DOHH2 (cell line): ENCODE measurements around the gene NDUFA8.

Experiments used
- H3F3A ChIP-seq: fragments of 200-600 bp; sonication (generic), shearing (Covaris generic); 2 replicates; pipeline ENCODE4 v1.6.0; 2016; ENCODE audit warnings: antibody characterized with exemption, mild to moderate bottlenecking; ENCODE audit not compliant: control insufficient read depth, insufficient read depth
- H3K27ac ChIP-seq: fragments of 200-600 bp; sonication (generic); 2 replicates; pipeline ENCODE4 v1.5.1; 2014; ENCODE audit warnings: low read depth, mild to moderate bottlenecking, low read length, moderate library complexity
- H3K27me3 ChIP-seq: fragments of 200-600 bp; sonication (generic); 2 replicates; pipeline ENCODE4 v1.6.1; 2014; ENCODE audit warnings: mild to moderate bottlenecking, low read length, mixed read lengths; ENCODE audit not compliant: control insufficient read depth
- H3K36me3 ChIP-seq: fragments of 200-600 bp; sonication (generic); 2 replicates; pipeline ENCODE4 v1.6.1; 2014; ENCODE audit warnings: mild to moderate bottlenecking, low read length, moderate library complexity, mixed read lengths; ENCODE audit not compliant: control insufficient read depth
- H3K4me1 ChIP-seq: fragments of 200-600 bp; sonication (generic); 2 replicates; pipeline ENCODE4 v1.6.1; 2014; ENCODE audit warnings: mild to moderate bottlenecking, low read length, mixed read lengths; ENCODE audit not compliant: control insufficient read depth
- H3K4me2 ChIP-seq: fragments of 200-600 bp; sonication (generic); 2 replicates; pipeline ENCODE4 v1.6.0; 2014; ENCODE audit warnings: mild to moderate bottlenecking, low read length, moderate library complexity
- H3K4me3 ChIP-seq: fragments of 200-600 bp; sonication (generic); 2 replicates; pipeline ENCODE4 v1.5.1; 2014; ENCODE audit warnings: mild to moderate bottlenecking, low read length, mixed read lengths
- H3K79me2 ChIP-seq: fragments of 200-600 bp; sonication (generic); 2 replicates; pipeline ENCODE4 v1.6.1; 2014; ENCODE audit warnings: mild to moderate bottlenecking, low read length, mixed read lengths; ENCODE audit not compliant: control insufficient read depth
- H3K9me2 ChIP-seq: fragments of 200-600 bp; sonication (generic); replicated peaks from 2 replicates; pipeline ENCODE4 v1.6.1; 2014; ENCODE audit warnings: mild to moderate bottlenecking, low read length, mixed read lengths; ENCODE audit not compliant: control insufficient read depth
- H3K9me3 ChIP-seq: fragments of 200-600 bp; sonication (generic); 2 replicates; pipeline ENCODE4 v1.6.1; 2014; ENCODE audit warnings: antibody characterized with exemption, low read length, mixed read lengths; ENCODE audit not compliant: control insufficient read depth, insufficient read depth
- H4K20me1 ChIP-seq: fragments of 200-600 bp; sonication (generic); 2 replicates; pipeline ENCODE4 v1.6.0; 2014; ENCODE audit warnings: low read depth, mild to moderate bottlenecking, antibody characterized with exemption, low read length, moderate library complexity; ENCODE audit not compliant: control insufficient read depth, insufficient read depth
- CTCF ChIP-seq: fragments of 200-600 bp; sonication (generic); IDR thresholded peaks from one replicate; pipeline ENCODE4 v1.5.1; 2014; ENCODE audit warnings: antibody characterized with exemption, mild to moderate bottlenecking, low read depth, low read length; ENCODE audit not compliant: poor library complexity, severe bottlenecking
- EZH2phosphoT487 ChIP-seq: fragments of 200-600 bp; sonication (generic); IDR thresholded peaks from 2 replicates; pipeline ENCODE4 v1.6.1; 2017; ENCODE audit warnings: borderline replicate concordance, mild to moderate bottlenecking, antibody characterized with exemption, low read length, moderate library complexity, mixed read lengths

NDUFA8 gene

GRCh38 chr9:122096620-122097415, 62.8 kb downstream of the NDUFA8 start:
- Histone ChIP-seq H3K9me3 (no peaks in the 10 kb centered on the region), H3K36me3 (no peaks in the 10 kb centered on the region), H3K4me1 (peaks cover 22% of the 10 kb centered on the region), H3F3A (no peaks in the 10 kb centered on the region), H3K79me2 (peaks cover 11% of the 10 kb centered on the region), H3K27ac (no peak overlapping the region), H3K9me2 (no peaks in the 10 kb centered on the region), H4K20me1 (no peaks in the 10 kb centered on the region), H3K4me3 (no peak overlapping the region), H3K4me2 (no peak overlapping the region), H3K27me3 (peaks cover 28% of the 10 kb centered on the region)
- TF ChIP-seq CTCF (no peak), EZH2phosphoT487 (no peak)

- peaks cover 30% of the 10 kb centered on the region for H3K4me1 ChIP-seq
- peak overlapping the region; percentile 41 for H3K4me2 ChIP-seq
- TF ChIP-seq EZH2phosphoT487: no peak
- TF ChIP-seq CTCF: peak; percentile 81
- no peaks in the 10 kb centered on the region for H4K20me1 ChIP-seq
- H3K27ac ChIP-seq: no peak overlapping the region
- H3K9me2 ChIP-seq: no peaks in the 10 kb centered on the region
- H3K79me2 ChIP-seq: peaks cover 27% of the 10 kb centered on the region
- H3K4me3 ChIP-seq: no peak overlapping the region
- H3K27me3 ChIP-seq: peaks cover 28% of the 10 kb centered on the region
- no peaks in the 10 kb centered on the region for H3K9me3 ChIP-seq
- no peaks in the 10 kb centered on the region for H3F3A ChIP-seq
- no peaks in the 10 kb centered on the region for H3K36me3 ChIP-seq
These were observed 64.4 kb downstream of the NDUFA8 start for GRCh38 chr9:122095010-122095767.
